K562 (cell line): ENCODE measurements around the gene PTCH2. TPM values are rescaled to one million over a fixed set of nuclear protein-coding genes. Genes with fewer than 3 reads are reported as not detected.

ENCODE experiments used
- BACH1 ChIP-seq: fragments of 200-800 bp; sonication (Bioruptor generic); IDR thresholded peaks from 2 replicates; pipeline ENCODE4 v1.6.1; 2016; ENCODE audit warnings: missing genetic modification characterization, missing compliant biosample characterization
- HNRNPLL ChIP-seq: fragments of 200-400 bp; formaldehyde crosslinking; IDR thresholded peaks from 2 replicates; pipeline ENCODE4 v1.6.1; 2017; ENCODE audit warnings: low read length, low read depth, mild to moderate bottlenecking; ENCODE audit not compliant: poor library complexity, severe bottlenecking
- KLF10 ChIP-seq: fragments of 250-450 bp; sonication (Bioruptor Pico); IDR thresholded peaks from 2 replicates; pipeline ENCODE4 v1.6.1; 2021; ENCODE audit warnings: matching md5 sums
- NCOA1 ChIP-seq: fragments of 450-650 bp; IDR thresholded peaks from 2 replicates; pipeline ENCODE4 v1.6.1; 2016; ENCODE audit warnings: low read depth
- SP2 ChIP-seq: IDR thresholded peaks from 2 replicates; pipeline ENCODE4 v1.6.1; 2011; ENCODE audit warnings: mild to moderate bottlenecking, low read depth, low read length, moderate library complexity; ENCODE audit not compliant: poor library complexity, severe bottlenecking; ENCODE audit errors: extremely low read depth
- SRSF1 ChIP-seq: fragments of 200-400 bp; formaldehyde crosslinking; IDR thresholded peaks from 2 replicates; pipeline ENCODE4 v1.6.1; 2017; ENCODE audit warnings: mild to moderate bottlenecking, low read depth, low read length, moderate library complexity
- TCF7 ChIP-seq: sonication (generic); IDR thresholded peaks from 2 replicates; pipeline ENCODE4 v1.6.1; 2016; ENCODE audit warnings: antibody characterized with exemption, borderline replicate concordance
- polyA plus RNA-seq, 8 experiments: library from polyadenylated mRNA; depleted of rRNA in 4 of 8; stranded (reverse) in 5 of 8; unstranded in 3 of 8; fragments of >200 nt; fragmentation: Nextera tagmentation in 2 of 8; fragmentation: Illumina TruSeq in 1 of 8; extraction: Ambion mirVana in 2 of 8; extraction: Trizol in 1 of 8; gene quantifications; 2 replicates each; pipeline versions ENCODE4 v1.2.1 to v1.2.3, GENCODE V29; 2011 to 2014; ENCODE audit warnings: inconsistent platforms in 1 of 8, missing spikeins in 1 of 8
- total RNA-seq, 7 experiments: library from RNA; depleted of rRNA in 6 of 7; stranded (reverse); fragments of >200 nt in 6 of 7; fragmentation: Illumina TruSeq in 2 of 7; extraction: Trizol in 2 of 7; gene quantifications; 2 replicates each; pipeline versions ENCODE4 v1.2.1 to v1.2.3, GENCODE V29; 2011 to 2021; ENCODE audit warnings: low replicate concordance in 1 of 7
- TF ChIP-seq, protein P1 (sequence below): sonication (generic); formaldehyde crosslinking; IDR thresholded peaks from 2 replicates; pipeline ENCODE4 v1.8.1; 2023; ENCODE audit warnings: mild to moderate bottlenecking, missing genetic modification reagents
- TF ChIP-seq, protein P2 (sequence below): fragments of 450-650 bp; IDR thresholded peaks from 2 replicates; pipeline ENCODE4 v1.6.1; 2016; ENCODE audit warnings: missing biosample characterization, missing genetic modification characterization
- TF ChIP-seq, protein P3 (sequence below), 3 experiments: fragments of 200-800 bp in 1 of 3; sonication (Bioruptor generic) in 1 of 3; sonication (generic) in 1 of 3; formaldehyde crosslinking in 1 of 3; IDR thresholded peaks; 2 replicates each; pipeline versions ENCODE4 v1.6.1 to v1.8.0; 2016 to 2022; ENCODE audit warnings: mild to moderate bottlenecking in 2 of 3, missing compliant biosample characterization in 2 of 3, missing genetic modification characterization in 2 of 3, missing genetic modification reagents in 1 of 3
- TF ChIP-seq, protein P4 (sequence below): fragments of 450-650 bp; IDR thresholded peaks from 2 replicates; pipeline ENCODE4 v1.6.1; 2016; ENCODE audit warnings: low read depth

The PTCH2 gene
- total and polyA plus RNA-seq, 9 of the 15 experiments (the other 6 are each of a cell fraction or from before 2014, with no cell fraction given), result 0.15 to 27.3 (median 0.48) TPM; not detected in 1

DNA sequence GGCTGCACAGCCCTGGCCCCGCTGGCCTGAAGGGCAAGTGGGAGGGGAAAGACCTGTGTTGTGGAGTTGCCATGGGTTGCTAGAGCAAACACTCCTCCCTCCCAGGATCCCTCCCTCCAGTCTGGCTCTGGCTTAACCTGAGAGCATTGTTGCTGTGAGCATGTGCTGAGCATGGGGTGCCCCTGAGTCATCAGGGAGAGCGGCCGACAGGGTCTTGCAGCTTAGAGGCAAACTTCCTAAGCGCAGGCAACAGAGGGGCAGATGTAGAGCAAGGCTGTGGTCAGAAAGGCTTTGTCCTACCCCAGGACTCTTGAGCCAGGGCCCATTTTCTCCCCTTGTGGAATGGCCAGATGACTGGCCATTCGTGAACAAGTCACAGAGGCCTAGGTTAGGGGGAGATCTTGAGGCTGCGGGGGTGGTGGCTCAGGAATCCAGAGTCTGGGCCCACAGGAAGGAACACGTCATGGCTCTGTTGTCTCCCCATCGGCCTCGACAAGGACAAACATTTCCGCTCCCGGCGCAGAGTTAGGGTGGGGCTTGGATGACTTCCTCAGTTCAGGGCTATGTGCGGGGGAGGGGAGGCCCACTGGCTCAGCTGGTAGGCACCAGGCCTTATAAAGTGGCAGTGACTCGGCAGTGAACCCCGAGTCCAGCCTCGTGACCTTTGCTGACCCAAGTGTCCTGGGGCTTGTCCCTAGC, 35.5 kb downstream of the PTCH2 start (continued):
- TF ChIP-seq, protein P1, sequence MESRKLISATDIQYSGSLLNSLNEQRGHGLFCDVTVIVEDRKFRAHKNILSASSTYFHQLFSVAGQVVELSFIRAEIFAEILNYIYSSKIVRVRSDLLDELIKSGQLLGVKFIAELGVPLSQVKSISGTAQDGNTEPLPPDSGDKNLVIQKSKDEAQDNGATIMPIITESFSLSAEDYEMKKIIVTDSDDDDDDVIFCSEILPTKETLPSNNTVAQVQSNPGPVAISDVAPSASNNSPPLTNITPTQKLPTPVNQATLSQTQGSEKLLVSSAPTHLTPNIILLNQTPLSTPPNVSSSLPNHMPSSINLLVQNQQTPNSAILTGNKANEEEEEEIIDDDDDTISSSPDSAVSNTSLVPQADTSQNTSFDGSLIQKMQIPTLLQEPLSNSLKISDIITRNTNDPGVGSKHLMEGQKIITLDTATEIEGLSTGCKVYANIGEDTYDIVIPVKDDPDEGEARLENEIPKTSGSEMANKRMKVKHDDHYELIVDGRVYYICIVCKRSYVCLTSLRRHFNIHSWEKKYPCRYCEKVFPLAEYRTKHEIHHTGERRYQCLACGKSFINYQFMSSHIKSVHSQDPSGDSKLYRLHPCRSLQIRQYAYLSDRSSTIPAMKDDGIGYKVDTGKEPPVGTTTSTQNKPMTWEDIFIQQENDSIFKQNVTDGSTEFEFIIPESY (CRISPR knock-in tag), result peak; percentile 76
- TF ChIP-seq KLF10 (CRISPR knock-in tag) (0 out of 2 replicates have a peak, but pooled peaks have one; percentile 62), HNRNPLL (peak; percentile 95), SRSF1 (no peak), TCF7 (peak; percentile 77; the same call in 1 of the 2 replicates), SP2 (no peak), BACH1 (peak; percentile 94), NCOA1 (peak; percentile 85)
- TF ChIP-seq, protein P2, sequence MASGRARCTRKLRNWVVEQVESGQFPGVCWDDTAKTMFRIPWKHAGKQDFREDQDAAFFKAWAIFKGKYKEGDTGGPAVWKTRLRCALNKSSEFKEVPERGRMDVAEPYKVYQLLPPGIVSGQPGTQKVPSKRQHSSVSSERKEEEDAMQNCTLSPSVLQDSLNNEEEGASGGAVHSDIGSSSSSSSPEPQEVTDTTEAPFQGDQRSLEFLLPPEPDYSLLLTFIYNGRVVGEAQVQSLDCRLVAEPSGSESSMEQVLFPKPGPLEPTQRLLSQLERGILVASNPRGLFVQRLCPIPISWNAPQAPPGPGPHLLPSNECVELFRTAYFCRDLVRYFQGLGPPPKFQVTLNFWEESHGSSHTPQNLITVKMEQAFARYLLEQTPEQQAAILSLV (tag), result peak; percentile 83
- TF ChIP-seq, protein P3, sequence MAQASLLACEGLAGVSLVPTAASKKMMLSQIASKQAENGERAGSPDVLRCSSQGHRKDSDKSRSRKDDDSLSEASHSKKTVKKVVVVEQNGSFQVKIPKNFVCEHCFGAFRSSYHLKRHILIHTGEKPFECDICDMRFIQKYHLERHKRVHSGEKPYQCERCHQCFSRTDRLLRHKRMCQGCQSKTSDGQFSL (CRISPR knock-in tag; IDR thresholded peaks at IDR 0.05), result no peak; the same call in 1 of the 2 replicates
- TF ChIP-seq, protein P3 (tag; IDR thresholded peaks at IDR 0.05), result peak; percentile 55 to 74; a peak in 3 of 4 replicates
- TF ChIP-seq, protein P4, sequence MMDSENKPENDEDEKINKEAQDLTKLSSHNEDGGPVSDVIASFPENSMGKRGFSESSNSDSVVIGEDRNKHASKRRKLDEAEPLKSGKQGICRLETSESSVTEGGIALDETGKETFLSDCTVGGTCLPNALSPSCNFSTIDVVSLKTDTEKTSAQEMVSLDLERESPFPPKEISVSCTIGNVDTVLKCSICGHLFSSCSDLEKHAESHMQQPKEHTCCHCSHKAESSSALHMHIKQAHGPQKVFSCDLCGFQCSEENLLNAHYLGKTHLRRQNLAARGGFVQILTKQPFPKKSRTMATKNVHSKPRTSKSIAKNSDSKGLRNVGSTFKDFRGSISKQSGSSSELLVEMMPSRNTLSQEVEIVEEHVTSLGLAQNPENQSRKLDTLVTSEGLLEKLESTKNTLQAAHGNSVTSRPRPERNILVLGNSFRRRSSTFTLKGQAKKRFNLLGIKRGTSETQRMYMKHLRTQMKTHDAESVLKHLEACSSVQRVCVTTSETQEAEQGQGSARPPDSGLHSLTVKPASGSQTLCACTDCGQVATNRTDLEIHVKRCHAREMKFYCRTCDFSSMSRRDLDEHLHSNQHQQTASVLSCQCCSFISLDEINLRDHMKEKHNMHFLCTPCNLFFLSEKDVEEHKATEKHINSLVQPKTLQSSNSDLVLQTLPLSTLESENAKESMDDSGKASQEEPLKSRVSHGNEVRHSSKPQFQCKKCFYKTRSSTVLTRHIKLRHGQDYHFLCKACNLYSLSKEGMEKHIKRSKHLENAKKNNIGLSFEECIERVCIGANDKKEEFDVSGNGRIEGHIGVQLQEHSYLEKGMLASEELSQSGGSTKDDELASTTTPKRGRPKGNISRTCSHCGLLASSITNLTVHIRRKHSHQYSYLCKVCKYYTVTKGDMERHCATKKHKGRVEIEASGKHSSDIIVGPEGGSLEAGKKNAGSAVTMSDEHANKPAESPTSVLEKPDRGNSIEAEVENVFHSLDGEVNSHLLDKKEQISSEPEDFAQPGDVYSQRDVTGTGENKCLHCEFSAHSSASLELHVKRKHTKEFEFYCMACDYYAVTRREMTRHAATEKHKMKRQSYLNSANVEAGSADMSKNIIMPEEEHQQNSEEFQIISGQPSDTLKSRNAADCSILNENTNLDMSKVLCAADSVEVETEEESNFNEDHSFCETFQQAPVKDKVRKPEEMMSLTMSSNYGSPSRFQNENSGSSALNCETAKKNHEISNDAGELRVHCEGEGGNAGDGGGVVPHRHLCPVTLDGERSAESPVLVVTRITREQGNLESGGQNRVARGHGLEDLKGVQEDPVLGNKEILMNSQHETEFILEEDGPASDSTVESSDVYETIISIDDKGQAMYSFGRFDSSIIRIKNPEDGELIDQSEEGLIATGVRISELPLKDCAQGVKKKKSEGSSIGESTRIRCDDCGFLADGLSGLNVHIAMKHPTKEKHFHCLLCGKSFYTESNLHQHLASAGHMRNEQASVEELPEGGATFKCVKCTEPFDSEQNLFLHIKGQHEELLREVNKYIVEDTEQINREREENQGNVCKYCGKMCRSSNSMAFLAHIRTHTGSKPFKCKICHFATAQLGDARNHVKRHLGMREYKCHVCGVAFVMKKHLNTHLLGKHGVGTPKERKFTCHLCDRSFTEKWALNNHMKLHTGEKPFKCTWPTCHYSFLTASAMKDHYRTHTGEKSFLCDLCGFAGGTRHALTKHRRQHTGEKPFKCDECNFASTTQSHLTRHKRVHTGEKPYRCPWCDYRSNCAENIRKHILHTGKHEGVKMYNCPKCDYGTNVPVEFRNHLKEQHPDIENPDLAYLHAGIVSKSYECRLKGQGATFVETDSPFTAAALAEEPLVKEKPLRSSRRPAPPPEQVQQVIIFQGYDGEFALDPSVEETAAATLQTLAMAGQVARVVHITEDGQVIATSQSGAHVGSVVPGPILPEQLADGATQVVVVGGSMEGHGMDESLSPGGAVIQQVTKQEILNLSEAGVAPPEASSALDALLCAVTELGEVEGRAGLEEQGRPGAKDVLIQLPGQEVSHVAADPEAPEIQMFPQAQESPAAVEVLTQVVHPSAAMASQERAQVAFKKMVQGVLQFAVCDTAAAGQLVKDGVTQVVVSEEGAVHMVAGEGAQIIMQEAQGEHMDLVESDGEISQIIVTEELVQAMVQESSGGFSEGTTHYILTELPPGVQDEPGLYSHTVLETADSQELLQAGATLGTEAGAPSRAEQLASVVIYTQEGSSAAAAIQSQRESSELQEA, result no peak
